Stimulated activated naive CD8-positive, alpha-beta T cell treated with anti-CD3 and anti-CD28 coated beads, Interleukin-15, Interleukin-2, amounts not matched to agents 100 U/mL and 50 U/mL, for 24 hours (primary cell): Measurements from ENCODE around the gene A4GALT.
"Not testable (repeated sequence)": the region's sequence is repeated elsewhere in the genome, so short reads cannot be mapped to it uniquely, and the experiment has no call there.

Experiments used
- ATAC-seq: fragments of 150-1000 bp; cut with Tn5 transposase; one replicate; pipeline ENCODE4 v1.10.0; 2021
- DNase-seq: peaks from one replicate; pipeline ENCODE4 v3.0.0; 2021

The A4GALT gene

GRCh38 chr22:42742940-42743339 lies 22.3 kb upstream of the A4GALT start:
- DNase-seq (no peak), ATAC-seq (no peak)

- ATAC-seq, DNase-seq: not testable (repeated sequence)
Observed at GRCh38 chr22:42740320-42740719, 19.6 kb upstream of the A4GALT start.

- DNase-seq (no peak), ATAC-seq (no peak)
Observed at GRCh38 chr22:42734406-42734805, 13.7 kb upstream of the A4GALT start.

GRCh38 chr22:42733394-42733793 lies 12.7 kb upstream of the A4GALT start:
- not testable (repeated sequence) for DNase-seq, ATAC-seq

GRCh38 chr22:42732081-42732480 lies 11.4 kb upstream of the A4GALT start:
- ATAC-seq = no peak
- no peak for DNase-seq

- DNase-seq = no peak
- no peak for ATAC-seq
Observed at GRCh38 chr22:42726811-42727210, 6.1 kb upstream of the A4GALT start.

GRCh38 chr22:42725606-42726355 lies 5.1 kb upstream of the A4GALT start:
- ATAC-seq (no peak), DNase-seq (no peak)

- DNase-seq = no peak
- ATAC-seq = no peak
Observed at GRCh38 chr22:42724062-42724461, 3.4 kb upstream of the A4GALT start.

GRCh38 chr22:42721045-42721434 lies 370 bp upstream of the A4GALT start:
- DNase-seq = no peak
- no peak for ATAC-seq

- ATAC-seq (no peak), DNase-seq (no peak)
Observed at GRCh38 chr22:42719656-42720262, 911 bp downstream of the A4GALT start.

GRCh38 chr22:42719133-42719532 lies 1.5 kb downstream of the A4GALT start:
- ATAC-seq = no peak
- no peak for DNase-seq

GRCh38 chr22:42717197-42717928 lies 3.3 kb downstream of the A4GALT start:
- ATAC-seq (no peak), DNase-seq (no peak)

- ATAC-seq (no peak), DNase-seq (no peak)
Observed at GRCh38 chr22:42716649-42717127, 4.0 kb downstream of the A4GALT start.

GRCh38 chr22:42716221-42716620 lies 4.4 kb downstream of the A4GALT start:
- ATAC-seq (no peak), DNase-seq (no peak)

GRCh38 chr22:42714768-42715390 lies 5.8 kb downstream of the A4GALT start:
- ATAC-seq = no peak
- no peak for DNase-seq

- DNase-seq (no peak), ATAC-seq (no peak)
Observed at GRCh38 chr22:42714308-42714707, 6.4 kb downstream of the A4GALT start.

- DNase-seq (no peak), ATAC-seq (no peak)
Observed at GRCh38 chr22:42711895-42712837, 8.5 kb downstream of the A4GALT start.

- no peak for DNase-seq
- ATAC-seq = no peak
Observed at GRCh38 chr22:42711281-42711731, 9.4 kb downstream of the A4GALT start.

GRCh38 chr22:42708417-42708816 lies 12.3 kb downstream of the A4GALT start:
- DNase-seq = no peak
- ATAC-seq = no peak

- DNase-seq (no peak), ATAC-seq (no peak)
Observed at GRCh38 chr22:42707496-42707895, 13.2 kb downstream of the A4GALT start.

- no peak for DNase-seq
- no peak for ATAC-seq
Observed at GRCh38 chr22:42704896-42705295, 15.8 kb downstream of the A4GALT start.
